Stimulated activated CD8-positive, alpha-beta memory T cell treated with anti-CD3 and anti-CD28 coated beads, Interleukin-7, amount 100 ng/mL, for 4 hours (primary cell): ENCODE data around the gene SPOCK3.
"Not testable (repeated sequence)": the region's sequence is repeated elsewhere in the genome, so short reads cannot be mapped to it uniquely, and the experiment has no call there.

Experiments
- DNase-seq, 2 donors: peaks; one replicate each; pipeline ENCODE4 v3.0.0-alpha.2; 2020; ENCODE audit warnings: low read depth in 2 of 2

SPOCK3 gene

GRCh38 chr4:166965562-166965961 lies 268.7 kb downstream of the SPOCK3 start:
- no peak for DNase-seq

- DNase-seq = no peak
Observed at GRCh38 chr4:166957451-166957850, 276.8 kb downstream of the SPOCK3 start.

GRCh38 chr4:166956484-166956883 lies 277.8 kb downstream of the SPOCK3 start:
- DNase-seq = no peak

GRCh38 chr4:166941629-166942028 lies 292.7 kb downstream of the SPOCK3 start:
- DNase-seq = no peak

GRCh38 chr4:166930464-166930863 lies 303.8 kb downstream of the SPOCK3 start:
- DNase-seq = no peak

- no peak for DNase-seq
Observed at GRCh38 chr4:166924424-166924823, 309.9 kb downstream of the SPOCK3 start.

- no peak for DNase-seq
Observed at GRCh38 chr4:166913926-166914325, 320.4 kb downstream of the SPOCK3 start.

- DNase-seq = no peak
Observed at GRCh38 chr4:166903408-166903807, 330.9 kb downstream of the SPOCK3 start.

- DNase-seq = no peak
Observed at GRCh38 chr4:166902941-166903340, 331.4 kb downstream of the SPOCK3 start.

- DNase-seq = no peak
Observed at GRCh38 chr4:166896254-166896653, 338.0 kb downstream of the SPOCK3 start.

- no peak for DNase-seq
Observed at GRCh38 chr4:166895771-166896170, 338.5 kb downstream of the SPOCK3 start.

GRCh38 chr4:166887457-166887856 lies 346.8 kb downstream of the SPOCK3 start:
- no peak for DNase-seq

- DNase-seq = no peak
Observed at GRCh38 chr4:166886718-166887117, 347.6 kb downstream of the SPOCK3 start.

- DNase-seq = no peak
Observed at GRCh38 chr4:166882221-166882620, 352.1 kb downstream of the SPOCK3 start.

- no peak for DNase-seq
Observed at GRCh38 chr4:166875821-166876220, 358.5 kb downstream of the SPOCK3 start.

GRCh38 chr4:166862032-166862431 lies 372.3 kb downstream of the SPOCK3 start:
- no peak for DNase-seq

GRCh38 chr4:166850398-166850797 lies 383.9 kb downstream of the SPOCK3 start:
- DNase-seq = not testable (repeated sequence)

GRCh38 chr4:166846939-166847338 lies 387.4 kb downstream of the SPOCK3 start:
- DNase-seq = no peak

GRCh38 chr4:166842795-166843261 lies 391.5 kb downstream of the SPOCK3 start:
- DNase-seq = peak in 1 of 2 donors; percentile 0

GRCh38 chr4:166839615-166840251 lies 394.6 kb downstream of the SPOCK3 start:
- no peak for DNase-seq

- DNase-seq = no peak
Observed at GRCh38 chr4:166838975-166839614, 395.2 kb downstream of the SPOCK3 start.

GRCh38 chr4:166836865-166837264 lies 397.4 kb downstream of the SPOCK3 start:
- no peak for DNase-seq

- DNase-seq = no peak
Observed at GRCh38 chr4:166827629-166828028, 406.7 kb downstream of the SPOCK3 start.

- DNase-seq = no peak
Observed at GRCh38 chr4:166827167-166827566, 407.1 kb downstream of the SPOCK3 start.
